ENCODE data around the gene NAB2. TPM values are rescaled to one million over a fixed set of nuclear protein-coding genes. Genes with fewer than 3 reads are reported as not detected.

The NAB2 gene
- total and polyA plus RNA-seq, 2 of the 8 experiments (the other 6 are each of a cell fraction or from before 2014, with no cell fraction given), result 20.9 to 23.5 TPM

DNA sequence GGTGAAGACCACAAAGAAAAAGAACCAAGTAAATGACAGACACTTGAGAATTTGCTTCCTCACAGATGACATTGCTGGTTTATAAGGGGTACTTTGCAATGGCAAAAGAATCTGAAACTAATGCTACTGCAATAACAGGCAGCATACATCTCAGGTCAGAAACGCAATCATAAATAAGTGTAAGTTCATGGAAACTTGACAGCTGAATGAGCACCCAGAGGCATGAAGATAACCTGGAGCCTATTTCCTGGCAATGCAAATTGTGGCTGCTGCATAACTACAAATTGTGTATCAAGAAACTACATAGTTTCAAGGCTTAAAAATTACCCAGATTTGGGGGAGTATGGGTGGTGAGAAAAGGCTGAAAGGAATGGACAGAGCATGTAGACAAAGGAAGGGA lies 30.5 kb upstream of the NAB2 start:
- H3K4me1 ChIP-seq (replicated peaks in 1 of 4; ENCODE audit: control insufficient read depth in 3 of 4, insufficient read depth in 4 of 4, low read length in 3 of 4), result no peaks in the 10 kb centered on the region
- no peak for DNase-seq (ENCODE audit: low read depth in 1 of 2, low spot score in 2 of 2)
- CTCF ChIA-PET (ENCODE audit: partially characterized antibody), result interaction anchor here (0.6 to 8.1 kb wide), 10 partner anchors 9 to 325 kb away, joined by 3 to 77 read pairs (median 5); partner anchors contain the start of genes MYO1A, STAT6 and TAC3
- no peak for TF ChIP-seq BACH1 (IDR thresholded peaks at IDR 0.05; ENCODE audit: low read length)
- no peak for TF ChIP-seq EGR1 (IDR thresholded peaks at IDR 0.05; ENCODE audit: borderline replicate concordance, low read depth, low read length)
- no peak for TF ChIP-seq EP300 (IDR thresholded peaks at IDR 0.05; ENCODE audit: borderline replicate concordance in 1 of 2, low read depth in 2 of 2, low read length in 2 of 2)
- TF ChIP-seq TAF1 (IDR thresholded peaks at IDR 0.05; ENCODE audit: low read depth, low read length), result no peak
- TF ChIP-seq CTBP2 (IDR thresholded peaks at IDR 0.05; ENCODE audit: borderline replicate concordance, insufficient read depth, insufficient read length, low read length), result no peak
- no peak for TF ChIP-seq SP1 (IDR thresholded peaks at IDR 0.05; ENCODE audit: low read depth, low read length)
- no peak for TF ChIP-seq JUN (IDR thresholded peaks at IDR 0.05; ENCODE audit: low read depth, low read length)
- TF ChIP-seq, protein P1, sequence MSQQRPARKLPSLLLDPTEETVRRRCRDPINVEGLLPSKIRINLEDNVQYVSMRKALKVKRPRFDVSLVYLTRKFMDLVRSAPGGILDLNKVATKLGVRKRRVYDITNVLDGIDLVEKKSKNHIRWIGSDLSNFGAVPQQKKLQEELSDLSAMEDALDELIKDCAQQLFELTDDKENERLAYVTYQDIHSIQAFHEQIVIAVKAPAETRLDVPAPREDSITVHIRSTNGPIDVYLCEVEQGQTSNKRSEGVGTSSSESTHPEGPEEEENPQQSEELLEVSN (IDR thresholded peaks at IDR 0.05), result no peak
- TF ChIP-seq POU5F1 (IDR thresholded peaks at IDR 0.05; ENCODE audit: low read depth, low read length), result no peak
- TF ChIP-seq RNF2 (IDR thresholded peaks at IDR 0.05; ENCODE audit: borderline replicate concordance, low read depth, low read length, missing control alignments, poor library complexity, severe bottlenecking), result no peak
- TF ChIP-seq PHF8 (conservative IDR thresholded peaks at IDR 0.05; ENCODE audit: low read depth, low read length), result no peak
- TF ChIP-seq RXRA (IDR thresholded peaks at IDR 0.05; ENCODE audit: insufficient read depth, low read depth, low read length), result no peak
- no peak for TF ChIP-seq KDM1A (IDR thresholded peaks at IDR 0.05; ENCODE audit: borderline replicate concordance, low read length)

More for the DNA sequence above, 30.5 kb upstream of the NAB2 start:
- H3K79me1 ChIP-seq (ENCODE audit: low read depth, low read length), result no peaks in the 10 kb centered on the region
- no peak overlapping the region for H4K8ac ChIP-seq (ENCODE audit: extremely low read depth, insufficient read depth, low read length)
- no peak overlapping the region for H2AFZ ChIP-seq (ENCODE audit: low read length)
- FAIRE-seq, result no peak
- no peak overlapping the region for H4K5ac ChIP-seq (ENCODE audit: insufficient read length, low read depth, low read length)
- no peak overlapping the region for H3K4ac ChIP-seq (replicated peaks; ENCODE audit: insufficient read length, low read depth, low read length)
- no peak overlapping the region for H3K9ac ChIP-seq (replicated peaks in 1 of 4; ENCODE audit: extremely low read depth in 1 of 4, low read depth in 3 of 4, low read length in 3 of 4)
- no peak overlapping the region for H2BK15ac ChIP-seq (ENCODE audit: low read length)
- H2BK20ac ChIP-seq (ENCODE audit: low read length), result no peak overlapping the region
- H3K27ac ChIP-seq (ENCODE audit: low read depth, low read length), result no peak overlapping the region
- 91% methylated on average over 1 of the region's 1 CpG; no CpG with 5 or more reads in 1 of the 2 experiments for WGBS, 2 experiments (ENCODE audit: extremely low coverage in 1 of 2, insufficient coverage in 1 of 2, insufficient read length in 1 of 2, insufficient replicate concordance in 2 of 2, low coverage in 1 of 2, low lambda C conversion rate in 2 of 2, missing lambda C conversion rate in 1 of 2)
- H3K18ac ChIP-seq (ENCODE audit: extremely low read depth, low read length), result no peak overlapping the region
- H3K4me2 ChIP-seq (ENCODE audit: insufficient read depth in 1 of 2, low read depth in 2 of 2, low read length in 2 of 2), result no peak overlapping the region
- no peak overlapping the region for H4K91ac ChIP-seq (replicated peaks; ENCODE audit: insufficient read length, low read length)
- H2BK12ac ChIP-seq (ENCODE audit: low read depth, low read length), result no peak overlapping the region
- no peaks in the 10 kb centered on the region for H3K27me3 ChIP-seq (replicated peaks in 1 of 4; ENCODE audit: control insufficient read depth in 3 of 4, extremely low read depth in 1 of 4, insufficient read depth in 3 of 4, low read length in 3 of 4)
- H3K9me3 ChIP-seq (ENCODE audit: insufficient read depth in 2 of 2, low read depth in 1 of 2, low read length in 1 of 2), result no peaks in the 10 kb centered on the region
- no peak overlapping the region for H3K4me3 ChIP-seq (ENCODE audit: extremely low read depth in 1 of 4, insufficient read depth in 2 of 4, low read depth in 3 of 4, low read length in 4 of 4)
- no peak overlapping the region for H2AK5ac ChIP-seq (ENCODE audit: low read depth, low read length)
- no peak overlapping the region for H3K23ac ChIP-seq (ENCODE audit: insufficient read length)
- H2BK120ac ChIP-seq (replicated peaks; ENCODE audit: low read depth, low read length), result no peak overlapping the region
- no peaks in the 10 kb centered on the region for H3K23me2 ChIP-seq (ENCODE audit: low read depth, low read length)
- H2BK5ac ChIP-seq (ENCODE audit: low read depth, low read length), result no peak overlapping the region
- H3K14ac ChIP-seq (ENCODE audit: insufficient read length), result no peak overlapping the region
- POLR2A ChIA-PET (ENCODE audit: partially characterized antibody), result interaction anchor here (1.5 kb wide), 1 partner anchor 11 kb away, joined by 3 read pairs; no protein-coding TSS in a partner anchor
- H3K56ac ChIP-seq (replicated peaks; ENCODE audit: insufficient read length, low read depth, low read length), result no peak overlapping the region
- peaks cover 18 to 76% (median 51%) of the 10 kb centered on the region in 4 experiments for H3K36me3 ChIP-seq (ENCODE audit: control insufficient read depth in 2 of 4, insufficient read depth in 4 of 4, low read length in 3 of 4)
- H4K20me1 ChIP-seq (replicated peaks in 1 of 2; ENCODE audit: control insufficient read depth in 1 of 2, insufficient read depth in 2 of 2, low read length in 2 of 2), result no peaks in the 10 kb centered on the region
- H3K79me2 ChIP-seq (ENCODE audit: control insufficient read depth in 1 of 2, insufficient read depth in 2 of 2, low read length in 2 of 2), result no peaks in the 10 kb centered on the region
